IPS DF 6.9 (cell line): ENCODE data around the gene LIN37.

Experiments used
- DNase-seq: peaks from one replicate; pipeline ENCODE4 v3.0.0-alpha.2; 2013; ENCODE audit warnings: low read depth, low spot score
- H3K27ac ChIP-seq: one replicate; pipeline ENCODE4 v1.5.1; 2013; ENCODE audit warnings: low read length, control low read depth
- H3K27me3 ChIP-seq: 2 replicates; pipeline ENCODE4 v1.6.1; 2013; ENCODE audit warnings: mild to moderate bottlenecking, low read length; ENCODE audit not compliant: control insufficient read depth, insufficient read depth
- H3K36me3 ChIP-seq: 2 replicates; pipeline ENCODE4 v1.6.1; 2013; ENCODE audit warnings: low read length; ENCODE audit not compliant: control insufficient read depth, insufficient read depth
- H3K4me1 ChIP-seq: 2 replicates; pipeline ENCODE4 v1.6.1; 2013; ENCODE audit warnings: low read length; ENCODE audit not compliant: control insufficient read depth, insufficient read depth
- H3K4me3 ChIP-seq: 2 replicates; pipeline ENCODE4 v1.5.1; 2013; ENCODE audit warnings: mild to moderate bottlenecking, low read length
- H3K9me3 ChIP-seq: 2 replicates; pipeline ENCODE4 v1.6.1; 2013; ENCODE audit warnings: low read length, inconsistent platforms; ENCODE audit not compliant: control insufficient read depth, insufficient read depth
- WGBS: extraction: QIAGEN DNeasy Blood & Tissue Kit; methylation state at CpG from one replicate; pipeline ENCODE4 v1.1.7; 2013; ENCODE audit warnings: mixed read lengths, missing lambda C conversion rate; ENCODE audit not compliant: insufficient read length, insufficient coverage; 5-methylcytosine and 5-hydroxymethylcytosine counted together

The LIN37 gene

DNA sequence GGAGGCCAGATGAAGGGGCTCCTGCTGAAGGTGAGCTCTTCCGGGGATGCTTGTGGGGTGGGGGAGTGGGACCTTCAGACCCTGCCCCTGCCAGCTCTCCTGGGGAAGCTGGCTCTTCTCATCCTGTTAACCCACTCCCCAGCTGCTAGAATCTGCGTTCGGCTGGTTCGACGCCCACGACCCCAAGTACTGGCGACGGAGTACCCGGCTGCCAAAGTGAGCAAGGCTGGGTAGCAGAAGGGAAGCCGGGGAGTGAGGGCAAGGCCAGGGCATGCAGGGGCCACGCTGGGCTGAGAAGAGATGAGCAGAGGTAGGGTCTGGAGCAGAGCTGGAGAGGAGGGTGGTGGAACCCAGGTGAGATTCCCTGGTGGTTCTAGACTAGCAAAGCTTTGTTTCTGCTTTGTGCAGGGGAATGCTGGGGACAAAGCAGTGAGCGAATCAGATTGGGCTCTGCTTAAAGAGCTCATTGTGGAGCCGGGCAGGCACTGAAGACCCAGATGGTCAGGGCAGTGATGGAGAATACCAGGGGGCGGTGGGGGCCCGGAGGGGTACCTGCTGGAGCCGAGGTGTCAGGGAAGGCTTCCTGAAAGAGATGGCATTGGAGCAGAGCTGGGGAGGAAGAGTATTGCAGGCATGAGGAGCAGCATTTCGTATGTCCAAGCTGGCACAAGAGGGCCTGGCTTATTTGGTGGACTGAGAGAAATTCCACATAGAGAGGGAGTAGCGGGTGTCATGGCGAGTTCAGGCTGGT is 20.2 kb upstream of the LIN37 start:
- no CpG with 5 or more reads among the region's 19 CpGs for WGBS
- no peak for DNase-seq
- Histone ChIP-seq H3K4me1 (no peaks in the 10 kb centered on the region; the same call in 1 of the 2 replicates), H3K4me3 (no peak overlapping the region), H3K36me3 (peaks cover 64% of the 10 kb centered on the region), H3K27me3 (no peaks in the 10 kb centered on the region), H3K9me3 (no peaks in the 10 kb centered on the region), H3K27ac (no peak overlapping the region)

GRCh38 chr19:35729021-35729420 is 19.4 kb upstream of the LIN37 start:
- H3K36me3 ChIP-seq: peaks cover 64% of the 10 kb centered on the region
- no CpG with 5 or more reads among the region's 18 CpGs for WGBS
- H3K27ac ChIP-seq: no peak overlapping the region

DNA sequence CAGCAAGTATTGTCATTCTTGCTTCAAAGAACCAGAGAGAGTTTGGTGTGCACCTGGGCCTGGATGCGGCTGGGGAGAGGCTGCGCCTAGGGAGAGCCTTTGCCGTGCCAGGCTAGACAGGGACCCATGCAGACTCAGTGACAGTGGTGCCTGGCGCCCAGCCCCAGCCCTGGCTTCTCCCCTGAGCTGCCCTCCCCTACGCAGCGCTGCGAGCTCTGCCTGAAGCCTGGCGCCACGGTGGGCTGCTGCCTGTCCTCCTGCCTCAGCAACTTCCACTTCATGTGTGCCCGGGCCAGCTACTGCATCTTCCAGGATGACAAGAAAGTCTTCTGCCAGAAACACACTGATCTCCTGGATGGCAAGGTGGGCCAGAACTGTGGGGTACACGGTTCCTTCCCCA is 18.6 kb upstream of the LIN37 start:
- Histone ChIP-seq H3K4me1 (no peaks in the 10 kb centered on the region; the same call in 1 of the 2 replicates), H3K27ac (no peak overlapping the region), H3K9me3 (no peaks in the 10 kb centered on the region), H3K36me3 (peaks cover 63% of the 10 kb centered on the region), H3K27me3 (no peaks in the 10 kb centered on the region), H3K4me3 (no peak overlapping the region)
- WGBS: no CpG with 5 or more reads among the region's 11 CpGs
- no peak for DNase-seq

More at GRCh38 chr19:35729021-35729420, 19.4 kb upstream of the LIN37 start:
- Histone ChIP-seq H3K9me3 (no peaks in the 10 kb centered on the region), H3K4me3 (no peak overlapping the region), H3K4me1 (no peaks in the 10 kb centered on the region; the same call in 1 of the 2 replicates), H3K27me3 (no peaks in the 10 kb centered on the region)
- no peak for DNase-seq

- no peak for DNase-seq
- no CpG with 5 or more reads among the region's 18 CpGs for WGBS
- Histone ChIP-seq H3K36me3 (peaks cover 62% of the 10 kb centered on the region), H3K4me3 (no peak overlapping the region), H3K4me1 (no peaks in the 10 kb centered on the region; the same call in 1 of the 2 replicates), H3K9me3 (no peaks in the 10 kb centered on the region), H3K27ac (no peak overlapping the region), H3K27me3 (no peaks in the 10 kb centered on the region)
Measured at GRCh38 chr19:35730326-35730725, 18.1 kb upstream of the LIN37 start.

GRCh38 chr19:35731353-35731752 is 17.0 kb upstream of the LIN37 start:
- Histone ChIP-seq H3K27me3 (no peaks in the 10 kb centered on the region), H3K4me3 (no peak overlapping the region), H3K9me3 (no peaks in the 10 kb centered on the region), H3K27ac (no peak overlapping the region), H3K4me1 (no peaks in the 10 kb centered on the region; the same call in 1 of the 2 replicates), H3K36me3 (peaks cover 57% of the 10 kb centered on the region)
- no CpG with 5 or more reads among the region's 9 CpGs for WGBS
- DNase-seq: no peak

DNA sequence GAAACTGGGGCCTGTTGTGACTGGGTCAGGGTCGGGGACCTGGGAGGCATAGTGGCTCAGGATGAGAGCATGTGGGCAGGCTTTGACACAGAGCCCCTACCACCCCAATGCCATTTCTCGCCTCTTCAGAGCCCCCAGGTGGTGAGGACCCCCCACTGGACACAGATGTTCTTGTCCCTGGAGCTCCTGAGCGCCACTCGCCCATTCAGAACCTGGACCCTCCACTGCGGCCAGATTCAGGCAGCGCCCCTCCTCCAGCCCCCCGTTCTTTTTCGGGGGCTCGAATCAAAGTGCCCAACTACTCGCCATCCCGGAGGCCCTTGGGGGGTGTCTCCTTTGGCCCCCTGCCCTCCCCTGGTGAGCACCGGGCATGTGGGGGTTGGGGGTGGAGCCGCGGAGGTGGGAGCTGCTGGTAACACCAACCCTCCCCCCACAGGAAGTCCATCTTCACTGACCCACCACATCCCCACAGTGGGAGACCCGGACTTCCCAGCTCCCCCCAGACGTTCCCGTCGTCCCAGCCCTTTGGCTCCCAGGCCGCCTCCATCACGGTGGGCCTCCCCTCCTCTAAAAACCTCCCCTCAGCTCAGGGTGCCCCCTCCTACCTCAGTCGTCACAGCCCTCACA is 16.5 kb upstream of the LIN37 start:
- no peak for DNase-seq
- no peaks in the 10 kb centered on the region for H3K27me3 ChIP-seq
- no peak overlapping the region for H3K27ac ChIP-seq
- H3K4me3 ChIP-seq: no peak overlapping the region
- no CpG with 5 or more reads among the region's 21 CpGs for WGBS
- no peaks in the 10 kb centered on the region; the same call in 1 of the 2 replicates for H3K4me1 ChIP-seq
- H3K9me3 ChIP-seq: no peaks in the 10 kb centered on the region
- H3K36me3 ChIP-seq: peaks cover 59% of the 10 kb centered on the region

DNA sequence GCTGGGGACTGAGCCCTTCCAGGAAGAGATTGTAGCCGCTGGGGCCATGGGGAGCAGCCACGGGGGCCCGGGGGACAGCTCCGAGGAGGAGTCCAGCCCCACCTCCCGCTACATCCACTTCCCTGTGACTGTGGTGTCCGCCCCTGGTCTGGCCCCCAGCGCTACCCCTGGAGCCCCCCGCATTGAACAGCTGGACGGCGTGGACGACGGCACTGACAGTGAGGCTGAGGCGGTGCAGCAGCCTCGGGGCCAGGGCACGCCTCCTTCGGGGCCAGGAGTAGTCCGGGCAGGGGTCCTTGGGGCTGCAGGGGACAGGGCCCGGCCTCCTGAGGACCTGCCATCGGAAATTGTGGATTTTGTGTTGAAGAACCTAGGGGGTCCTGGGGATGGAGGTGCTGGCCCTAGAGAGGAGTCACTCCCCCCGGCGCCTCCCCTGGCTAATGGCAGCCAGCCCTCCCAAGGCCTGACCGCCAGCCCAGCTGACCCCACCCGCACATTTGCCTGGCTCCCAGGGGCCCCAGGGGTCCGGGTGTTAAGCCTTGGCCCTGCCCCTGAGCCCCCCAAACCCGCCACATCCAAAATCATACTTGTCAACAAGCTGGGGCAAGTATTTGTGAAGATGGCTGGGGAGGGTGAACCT is 15.7 kb upstream of the LIN37 start:
- no CpG with 5 or more reads among the region's 25 CpGs for WGBS
- DNase-seq: no peak
- Histone ChIP-seq H3K27me3 (no peaks in the 10 kb centered on the region), H3K9me3 (no peaks in the 10 kb centered on the region), H3K27ac (no peak overlapping the region), H3K36me3 (peaks cover 54% of the 10 kb centered on the region), H3K4me1 (no peaks in the 10 kb centered on the region; the same call in 1 of the 2 replicates), H3K4me3 (no peak overlapping the region)

DNA sequence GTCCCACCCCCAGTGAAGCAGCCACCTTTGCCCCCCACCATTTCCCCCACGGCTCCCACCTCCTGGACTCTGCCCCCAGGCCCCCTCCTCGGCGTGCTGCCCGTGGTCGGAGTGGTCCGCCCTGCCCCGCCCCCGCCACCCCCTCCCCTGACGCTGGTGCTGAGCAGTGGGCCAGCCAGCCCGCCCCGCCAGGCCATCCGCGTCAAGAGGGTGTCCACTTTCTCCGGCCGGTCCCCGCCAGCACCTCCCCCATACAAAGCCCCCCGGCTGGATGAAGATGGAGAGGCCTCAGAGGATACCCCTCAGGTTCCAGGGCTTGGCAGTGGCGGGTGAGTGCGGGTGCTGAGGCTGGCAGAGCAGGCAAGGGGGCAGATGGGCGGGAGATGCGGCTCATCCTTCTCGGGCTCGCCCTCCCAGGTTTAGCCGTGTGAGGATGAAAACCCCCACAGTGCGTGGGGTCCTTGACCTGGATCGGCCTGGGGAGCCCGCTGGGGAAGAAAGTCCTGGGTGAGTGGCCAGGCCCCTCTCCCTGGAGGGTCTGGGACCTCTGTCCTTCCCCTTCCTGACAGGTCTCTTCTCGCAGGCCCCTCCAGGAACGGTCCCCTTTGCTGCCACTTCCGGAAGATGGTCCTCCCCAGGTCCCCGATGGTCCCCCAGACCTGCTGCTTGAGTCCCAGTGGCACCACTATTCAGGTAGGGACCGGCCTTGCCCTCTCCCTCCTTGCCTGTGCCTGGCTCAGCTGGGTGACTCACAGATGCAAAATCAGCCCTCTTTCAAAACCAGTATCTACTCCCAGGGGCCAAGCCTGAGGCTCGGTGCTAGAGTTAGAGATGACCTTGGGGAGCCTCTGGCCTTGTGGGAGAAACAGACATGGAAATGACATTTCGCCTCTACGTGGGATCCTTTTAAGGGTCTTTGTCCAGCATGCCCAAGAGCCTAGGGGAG is 14.9 kb upstream of the LIN37 start:
- Histone ChIP-seq H3K27me3 (no peaks in the 10 kb centered on the region), H3K36me3 (peaks cover 61% of the 10 kb centered on the region), H3K4me3 (no peak overlapping the region), H3K4me1 (no peaks in the 10 kb centered on the region; the same call in 1 of the 2 replicates), H3K9me3 (no peaks in the 10 kb centered on the region), H3K27ac (no peak overlapping the region)
- DNase-seq: no peak
- no CpG with 5 or more reads among the region's 35 CpGs for WGBS

- H3K27me3 ChIP-seq: no peaks in the 10 kb centered on the region
- DNase-seq: no peak
- no peak overlapping the region for H3K27ac ChIP-seq
- H3K4me3 ChIP-seq: no peak overlapping the region
- no peaks in the 10 kb centered on the region for H3K9me3 ChIP-seq
- peaks cover 57% of the 10 kb centered on the region for H3K36me3 ChIP-seq
- no peaks in the 10 kb centered on the region; the same call in 1 of the 2 replicates for H3K4me1 ChIP-seq
- WGBS: no CpG with 5 or more reads among the region's 8 CpGs
Measured at GRCh38 chr19:35734273-35734672, 14.1 kb upstream of the LIN37 start.

GRCh38 chr19:35734889-35735288 is 13.5 kb upstream of the LIN37 start:
- no peaks in the 10 kb centered on the region for H3K27me3 ChIP-seq
- WGBS: no CpG with 5 or more reads among the region's 5 CpGs

More at GRCh38 chr19:35734889-35735288, 13.5 kb upstream of the LIN37 start:
- Histone ChIP-seq H3K27ac (no peak overlapping the region), H3K9me3 (no peaks in the 10 kb centered on the region), H3K36me3 (peaks cover 51% of the 10 kb centered on the region), H3K4me1 (peaks cover 2% of the 10 kb centered on the region; the same call in 1 of the 2 replicates), H3K4me3 (no peak overlapping the region)
- DNase-seq: no peak
